GM23338 (cell line): ENCODE measurements around the gene MBD1. TPM values are rescaled to one million over a fixed set of nuclear protein-coding genes. Genes with fewer than 3 reads are reported as not detected.

ENCODE experiments used
- ATAC-seq: fragments of 200-7000 bp; cut with Tn5 transposase; 3 replicates; pipeline ENCODE4 v1.9.1; 2020
- DNase-seq: peaks from one replicate; pipeline ENCODE4 v3.0.0-alpha.2; 2015; ENCODE audit warnings: low spot score
- H2AFZ ChIP-seq: fragments of 200-600 bp; sonication (generic); 2 replicates; pipeline ENCODE4 v1.8.0; 2016; ENCODE audit warnings: antibody characterized with exemption, mild to moderate bottlenecking, moderate library complexity
- H3F3A ChIP-seq: fragments of 200-600 bp; sonication (generic); replicated peaks from 2 replicates; pipeline ENCODE4 v1.8.0; 2017; ENCODE audit warnings: antibody characterized with exemption, mixed run types, low read depth
- H3K27ac ChIP-seq: fragments of 200-600 bp; sonication (generic); 2 replicates; pipeline ENCODE4 v1.6.1; 2016; ENCODE audit warnings: low read depth
- H3K27me3 ChIP-seq: fragments of 200-600 bp; sonication (generic); 2 replicates; pipeline ENCODE4 v1.8.0; 2016; ENCODE audit warnings: mild to moderate bottlenecking, mixed run types, moderate library complexity; ENCODE audit not compliant: insufficient read depth
- H3K36me3 ChIP-seq: fragments of 200-600 bp; sonication (generic); 2 replicates; pipeline ENCODE4 v1.8.0; 2016; ENCODE audit warnings: mild to moderate bottlenecking; ENCODE audit not compliant: insufficient read depth
- H3K4me1 ChIP-seq: fragments of 200-600 bp; sonication (generic); 2 replicates; pipeline ENCODE4 v1.8.0; 2016; ENCODE audit warnings: mild to moderate bottlenecking, moderate library complexity; ENCODE audit not compliant: insufficient read depth
- H3K4me2 ChIP-seq: fragments of 200-600 bp; sonication (generic); 2 replicates; pipeline ENCODE4 v1.7.1; 2017; ENCODE audit warnings: mixed run types
- H3K4me3 ChIP-seq: fragments of 200-600 bp; sonication (generic); 2 replicates; pipeline ENCODE4 v1.6.1; 2016; ENCODE audit warnings: mixed run types
- H3K79me2 ChIP-seq: fragments of 200-600 bp; sonication (generic); replicated peaks from 2 replicates; pipeline ENCODE4 v1.8.0; 2017; ENCODE audit warnings: mild to moderate bottlenecking; ENCODE audit not compliant: insufficient read depth
- H3K9me2 ChIP-seq: fragments of 200-600 bp; sonication (generic); 2 replicates; pipeline ENCODE4 v1.8.0; 2017; ENCODE audit not compliant: insufficient read depth
- H4K20me1 ChIP-seq: fragments of 200-600 bp; sonication (generic); replicated peaks from 2 replicates; pipeline ENCODE4 v1.8.0; 2017; ENCODE audit warnings: mild to moderate bottlenecking; ENCODE audit not compliant: insufficient read depth
- H3K27ac Mint-ChIP-seq: 2 replicates; pipeline ENCODE4 v1.8.0; 2020; ENCODE audit warnings: inconsistent platforms, mild to moderate bottlenecking, moderate library complexity, mixed read lengths
- H3K27me3 Mint-ChIP-seq: 3 replicates; pipeline ENCODE4 v1.8.0; 2022; ENCODE audit warnings: low read depth, mild to moderate bottlenecking, moderate library complexity, mixed read lengths, inconsistent platforms; ENCODE audit not compliant: insufficient read depth, poor library complexity
- H3K36me3 Mint-ChIP-seq: 3 replicates; pipeline ENCODE4 v1.8.0; 2021; ENCODE audit warnings: low read depth, mild to moderate bottlenecking, inconsistent platforms, moderate library complexity, mixed read lengths
- H3K4me1 Mint-ChIP-seq: 3 replicates; pipeline ENCODE4 v1.8.0; 2020; ENCODE audit warnings: mild to moderate bottlenecking, inconsistent platforms, mixed read lengths
- H3K4me3 Mint-ChIP-seq: 3 replicates; pipeline ENCODE4 v1.8.0; 2021; ENCODE audit warnings: moderate library complexity, mild to moderate bottlenecking, inconsistent platforms, mixed read lengths
- H3K9me3 Mint-ChIP-seq: 3 replicates; pipeline ENCODE4 v1.8.0; 2020; ENCODE audit warnings: moderate library complexity, mild to moderate bottlenecking, inconsistent platforms, mixed read lengths
- CREB1 ChIP-seq: fragments of 250-450 bp; sonication (Bioruptor Pico); IDR thresholded peaks from 2 replicates; pipeline ENCODE4 v1.5.0; 2020; ENCODE audit warnings: low read depth, mild to moderate bottlenecking, moderate library complexity
- CTCF ChIP-seq, 2 experiments: fragments of 200-600 bp in 1 of 2; sonication (generic) in 1 of 2; conservative IDR thresholded peaks; 2 replicates each; pipeline versions ENCODE4 v1.5.1 to v1.6.1; 2016 to 2017; ENCODE audit warnings: antibody characterized with exemption in 2 of 2, low read depth in 2 of 2, mild to moderate bottlenecking in 2 of 2, moderate library complexity in 1 of 2
- ETS1 ChIP-seq: IDR thresholded peaks from 2 replicates; pipeline ENCODE4 v1.6.1; 2016; ENCODE audit warnings: antibody characterized with exemption
- EZH2 ChIP-seq: fragments of 200-600 bp; sonication (generic); IDR thresholded peaks from one replicate; pipeline ENCODE4 v1.8.0; 2017; ENCODE audit warnings: antibody characterized with exemption, mild to moderate bottlenecking, low read depth; ENCODE audit not compliant: unreplicated experiment
- EZH2phosphoT487 ChIP-seq: fragments of 200-600 bp; sonication (generic); IDR thresholded peaks from one replicate; pipeline ENCODE4 v1.8.1; 2018; ENCODE audit warnings: antibody characterized with exemption; ENCODE audit not compliant: unreplicated experiment
- JUNB ChIP-seq: IDR thresholded peaks from one replicate; pipeline ENCODE4 v1.6.1; 2016; ENCODE audit warnings: antibody characterized with exemption; ENCODE audit not compliant: unreplicated experiment
- NANOG ChIP-seq: IDR thresholded peaks from 2 replicates; pipeline ENCODE4 v1.6.1; 2016; ENCODE audit warnings: antibody characterized with exemption, borderline replicate concordance
- POLR2AphosphoS5 ChIP-seq: IDR thresholded peaks from 2 replicates; pipeline ENCODE4 v1.6.1; 2016; ENCODE audit warnings: antibody characterized with exemption, low read depth
- ZNF114 ChIP-seq: fragments of 250-450 bp; sonication (Bioruptor Pico); IDR thresholded peaks from 2 replicates; pipeline ENCODE4 v1.5.0; 2020; ENCODE audit warnings: mild to moderate bottlenecking, moderate library complexity
- ZNF331 ChIP-seq: fragments of 250-450 bp; sonication (Bioruptor Pico); IDR thresholded peaks from 2 replicates; pipeline ENCODE4 v1.5.0; 2020; ENCODE audit warnings: low read depth, mild to moderate bottlenecking, moderate library complexity
- polyA plus RNA-seq: library from polyadenylated mRNA; unstranded; fragments of >200 nt; fragmentation: Nextera tagmentation; extraction: Ambion mirVana; gene quantifications from 2 replicates; pipeline ENCODE4 v1.2.1, GENCODE V29; 2016
- total RNA-seq: library from RNA; depleted of rRNA; stranded (reverse); fragments of >200 nt; shearing (Covaris generic); gene quantifications from 2 replicates; pipeline ENCODE4 v1.2.3, GENCODE V29; 2014
- TF ChIP-seq, protein P1 (sequence below): IDR thresholded peaks from one replicate; pipeline ENCODE4 v1.6.1; 2018; ENCODE audit warnings: antibody characterized with exemption; ENCODE audit not compliant: unreplicated experiment

The MBD1 gene
- total and polyA plus RNA-seq, 2 experiments from 2014 or later, result 17.0 to 43.5 TPM

DNA sequence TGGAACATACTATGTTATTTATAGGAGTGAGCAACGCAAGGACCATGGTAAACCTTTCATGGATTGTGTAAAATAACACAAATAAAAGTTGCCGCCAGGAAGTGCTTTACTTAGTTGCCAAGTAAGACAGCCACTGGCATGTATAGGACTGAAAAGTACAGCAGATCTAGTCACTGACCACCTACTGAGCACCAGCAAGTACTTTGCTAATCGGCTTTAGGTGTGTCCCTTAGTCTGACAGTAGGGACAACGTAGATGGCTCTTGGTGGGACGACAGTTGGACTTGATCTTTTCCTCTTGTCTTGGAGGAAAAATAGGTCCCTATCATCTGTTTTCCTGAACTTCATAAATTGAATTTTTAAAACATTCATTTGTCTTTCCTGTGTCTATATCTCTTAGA lies 19.8 kb upstream of the MBD1 start (continued):
- TF ChIP-seq CTCF (conservative IDR thresholded peaks at IDR 0.05; ENCODE audit: low read depth in 2 of 2) (no peak), CREB1 (CRISPR knock-in tag) (no peak), JUNB (no peak)

DNA sequence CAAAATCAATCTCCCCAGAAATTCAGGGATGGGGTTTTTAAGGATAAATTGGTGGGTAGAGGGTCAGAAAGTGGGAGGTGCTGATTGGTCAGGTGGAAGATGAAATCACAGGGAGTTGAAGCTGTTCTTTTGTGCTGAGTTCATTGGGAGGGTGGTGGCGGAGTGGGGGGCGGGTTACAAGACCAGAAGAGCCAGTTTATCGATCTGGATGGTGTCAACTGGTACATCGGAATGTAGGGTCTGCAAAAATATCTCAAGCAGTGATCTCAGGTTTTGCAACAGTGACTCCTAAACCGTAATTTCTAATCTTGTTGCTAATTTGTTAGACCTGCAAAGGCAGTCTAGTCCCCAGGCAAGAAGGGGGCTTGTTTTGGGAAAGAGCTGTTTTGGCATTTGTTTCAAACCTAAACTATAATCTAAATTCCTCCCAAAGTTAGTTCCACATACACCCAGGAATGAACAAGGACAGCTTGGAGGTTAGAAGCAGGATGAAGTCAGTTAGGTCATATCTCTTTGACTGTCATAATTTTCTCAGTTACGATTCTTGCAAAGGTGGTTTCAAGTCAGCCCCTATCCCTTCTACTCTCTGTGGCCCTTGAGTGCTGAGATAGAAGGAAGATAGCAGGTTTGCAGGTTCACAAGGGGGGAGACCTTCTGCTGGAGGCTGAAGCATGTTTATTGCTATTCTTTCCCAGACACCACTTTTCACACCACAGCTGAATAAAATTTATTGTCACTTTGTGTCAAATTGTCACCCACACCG lies 18.5 kb upstream of the MBD1 start:
- no peak for ATAC-seq
- TF ChIP-seq EZH2phosphoT487 (no peak), EZH2 (no peak), ETS1 (no peak), JUNB (no peak), CREB1 (CRISPR knock-in tag) (no peak), POLR2AphosphoS5 (no peak), ZNF114 (CRISPR knock-in tag) (no peak), ZNF331 (CRISPR knock-in tag) (no peak), CTCF (conservative IDR thresholded peaks at IDR 0.05; ENCODE audit: low read depth in 2 of 2) (no peak), NANOG (no peak)
- TF ChIP-seq, protein P1, sequence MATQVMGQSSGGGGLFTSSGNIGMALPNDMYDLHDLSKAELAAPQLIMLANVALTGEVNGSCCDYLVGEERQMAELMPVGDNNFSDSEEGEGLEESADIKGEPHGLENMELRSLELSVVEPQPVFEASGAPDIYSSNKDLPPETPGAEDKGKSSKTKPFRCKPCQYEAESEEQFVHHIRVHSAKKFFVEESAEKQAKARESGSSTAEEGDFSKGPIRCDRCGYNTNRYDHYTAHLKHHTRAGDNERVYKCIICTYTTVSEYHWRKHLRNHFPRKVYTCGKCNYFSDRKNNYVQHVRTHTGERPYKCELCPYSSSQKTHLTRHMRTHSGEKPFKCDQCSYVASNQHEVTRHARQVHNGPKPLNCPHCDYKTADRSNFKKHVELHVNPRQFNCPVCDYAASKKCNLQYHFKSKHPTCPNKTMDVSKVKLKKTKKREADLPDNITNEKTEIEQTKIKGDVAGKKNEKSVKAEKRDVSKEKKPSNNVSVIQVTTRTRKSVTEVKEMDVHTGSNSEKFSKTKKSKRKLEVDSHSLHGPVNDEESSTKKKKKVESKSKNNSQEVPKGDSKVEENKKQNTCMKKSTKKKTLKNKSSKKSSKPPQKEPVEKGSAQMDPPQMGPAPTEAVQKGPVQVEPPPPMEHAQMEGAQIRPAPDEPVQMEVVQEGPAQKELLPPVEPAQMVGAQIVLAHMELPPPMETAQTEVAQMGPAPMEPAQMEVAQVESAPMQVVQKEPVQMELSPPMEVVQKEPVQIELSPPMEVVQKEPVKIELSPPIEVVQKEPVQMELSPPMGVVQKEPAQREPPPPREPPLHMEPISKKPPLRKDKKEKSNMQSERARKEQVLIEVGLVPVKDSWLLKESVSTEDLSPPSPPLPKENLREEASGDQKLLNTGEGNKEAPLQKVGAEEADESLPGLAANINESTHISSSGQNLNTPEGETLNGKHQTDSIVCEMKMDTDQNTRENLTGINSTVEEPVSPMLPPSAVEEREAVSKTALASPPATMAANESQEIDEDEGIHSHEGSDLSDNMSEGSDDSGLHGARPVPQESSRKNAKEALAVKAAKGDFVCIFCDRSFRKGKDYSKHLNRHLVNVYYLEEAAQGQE, result no peak

More for the DNA sequence above, 18.5 kb upstream of the MBD1 start:
- no peaks in the 10 kb centered on the region for H3K9me2 ChIP-seq
- H3K4me1 ChIP-seq, result no peaks in the 10 kb centered on the region
- H2AFZ ChIP-seq, result no peak overlapping the region; the same call in 1 of the 2 replicates
- H3K27ac Mint-ChIP-seq, result no peak overlapping the region
- no peaks in the 10 kb centered on the region for H3K36me3 ChIP-seq
- peak overlapping the region; percentile 60; the same call in 1 of the 2 replicates for H3K4me3 ChIP-seq
- no peaks in the 10 kb centered on the region for H4K20me1 ChIP-seq
- H3K4me1 Mint-ChIP-seq, result 0 out of 3 replicates have a peak, but pooled peaks cover 2% of the 10 kb centered on the region
- no peak overlapping the region for H3K4me3 Mint-ChIP-seq
- no peak overlapping the region for H3K27ac ChIP-seq
- H3K27me3 Mint-ChIP-seq, result peaks cover 14% of the 10 kb centered on the region
- no peaks in the 10 kb centered on the region for H3K36me3 Mint-ChIP-seq
- no peaks in the 10 kb centered on the region for H3K79me2 ChIP-seq
- H3K27me3 ChIP-seq, result peaks cover 48% of the 10 kb centered on the region
- no peak overlapping the region for H3K4me2 ChIP-seq
- no peak for DNase-seq
- H3K9me3 Mint-ChIP-seq, result no peaks in the 10 kb centered on the region
- no peaks in the 10 kb centered on the region for H3F3A ChIP-seq
